Activated T-helper 1 cell treated with Interleukin-2 at 50 U/mL for 16 hours (primary cell): ENCODE data around the gene HSFX2.
"Not testable (repeated sequence)": the region's sequence is repeated elsewhere in the genome, so short reads cannot be mapped to it uniquely, and the experiment has no call there.

ENCODE experiments used
- DNase-seq: peaks from one replicate; pipeline ENCODE4 v3.0.0-alpha.2; 2020; ENCODE audit warnings: low read depth

HSFX2 gene

GRCh38 chrX:149595214-149595613, at the start of gene HSFX2:
TSS of gene HSFX2 (minus strand) at chrX:149595314. CDS start at chrX:149594700, 614 bp downstream.
- DNase-seq = not testable (repeated sequence)

GRCh38 chrX:149643496-149643895, 48.4 kb upstream of the HSFX2 start:
- no peak for DNase-seq

GRCh38 chrX:149641835-149642234, 46.7 kb upstream of the HSFX2 start:
- no peak for DNase-seq

- no peak for DNase-seq
Measured at GRCh38 chrX:149641432-149641831, 46.3 kb upstream of the HSFX2 start.

GRCh38 chrX:149639568-149639967, 44.5 kb upstream of the HSFX2 start:
- DNase-seq = no peak

GRCh38 chrX:149638860-149639259, 43.7 kb upstream of the HSFX2 start:
- no peak for DNase-seq

- no peak for DNase-seq
Measured at GRCh38 chrX:149633511-149633910, 38.4 kb upstream of the HSFX2 start.

GRCh38 chrX:149631234-149632165, 36.4 kb upstream of the HSFX2 start, which contains the start of gene TMEM185A:
TSS of gene TMEM185A (minus strand) at chrX:149631792. CDS start at chrX:149631580, 212 bp downstream.
- DNase-seq = peak; percentile 60

GRCh38 chrX:149630681-149631233, 35.6 kb upstream of the HSFX2 start:
- DNase-seq = no peak

- DNase-seq = no peak
Measured at GRCh38 chrX:149629730-149630387, 34.7 kb upstream of the HSFX2 start.

- no peak for DNase-seq
Measured at GRCh38 chrX:149628768-149629167, 33.7 kb upstream of the HSFX2 start.

GRCh38 chrX:149628280-149628679, 33.2 kb upstream of the HSFX2 start:
- DNase-seq = no peak

GRCh38 chrX:149626829-149627228, 31.7 kb upstream of the HSFX2 start:
- not testable (repeated sequence) for DNase-seq

- DNase-seq = not testable (repeated sequence)
Measured at GRCh38 chrX:149619662-149620061, 24.5 kb upstream of the HSFX2 start.

GRCh38 chrX:149618871-149619270, 23.8 kb upstream of the HSFX2 start:
- no peak for DNase-seq

- no peak for DNase-seq
Measured at GRCh38 chrX:149611623-149612175, 16.6 kb upstream of the HSFX2 start.

GRCh38 chrX:149610511-149610910, 15.4 kb upstream of the HSFX2 start:
- no peak for DNase-seq

- no peak for DNase-seq
Measured at GRCh38 chrX:149607699-149608098, 12.6 kb upstream of the HSFX2 start.

GRCh38 chrX:149605248-149605885, 10.3 kb upstream of the HSFX2 start:
- DNase-seq = not testable (repeated sequence)

- DNase-seq = not testable (repeated sequence)
Measured at GRCh38 chrX:149598603-149599002, 3.5 kb upstream of the HSFX2 start.

- DNase-seq = not testable (repeated sequence)
Measured at GRCh38 chrX:149595943-149596342, 829 bp upstream of the HSFX2 start.

GRCh38 chrX:149590993-149591392, 4.1 kb downstream of the HSFX2 start:
- DNase-seq = not testable (repeated sequence)
